GM18951 (cell line): ENCODE data around the gene MIGA2.

ENCODE experiments used
- POLR2A ChIP-seq: IDR thresholded peaks from 4 replicates; pipeline ENCODE4 v1.6.1; 2011; ENCODE audit warnings: mild to moderate bottlenecking; ENCODE audit not compliant: insufficient read length, insufficient read depth; ENCODE audit errors: extremely low read depth
- in situ Hi-C: fragments of 300-500 bp; cut with MboI; formaldehyde crosslinking; loops from one replicate; pipeline ENCODE4 v1.12.0; 2022; ENCODE audit warnings: low sequenced_read_pairs, mixed read lengths, inconsistent platforms; ENCODE audit not compliant: unreplicated experiment

MIGA2 gene

DNA sequence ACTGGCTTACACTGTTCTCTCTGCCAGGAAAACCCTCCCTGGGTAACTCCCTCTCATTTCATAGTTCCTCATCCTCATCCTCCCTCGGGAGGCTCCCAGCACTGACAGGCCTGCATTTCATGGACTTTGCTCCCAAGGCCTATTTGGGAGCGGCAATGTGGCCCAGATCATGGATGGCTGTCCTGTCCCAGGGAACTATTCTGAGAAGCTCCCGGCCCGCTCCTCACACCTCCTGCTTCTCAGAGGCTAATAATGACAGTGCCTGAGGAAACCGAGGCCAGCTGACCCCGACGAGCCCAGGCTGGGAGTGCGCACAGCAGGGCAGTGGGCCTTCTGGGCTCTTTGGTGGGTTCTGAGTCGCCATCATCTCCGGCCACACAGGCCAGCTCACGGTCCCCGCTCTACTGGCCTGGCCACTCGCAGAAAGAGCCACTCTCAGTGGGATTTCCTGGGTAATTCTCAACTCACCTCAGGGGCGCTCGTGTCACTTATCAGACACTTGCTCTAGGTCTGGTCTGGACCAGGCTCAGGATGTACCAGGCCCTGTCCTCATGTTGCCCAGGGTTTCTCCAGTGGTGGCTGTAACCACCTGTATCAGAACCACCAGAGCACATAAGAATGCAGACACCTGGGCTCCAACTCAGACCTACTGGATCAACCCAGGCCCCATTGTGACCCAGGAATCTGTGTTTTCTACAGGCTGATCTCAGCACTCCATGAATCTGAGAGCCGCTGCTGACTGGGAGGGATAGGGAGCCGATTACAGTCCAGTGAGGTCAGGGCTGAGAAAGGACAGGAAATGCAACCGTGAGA lies 42.5 kb downstream of the MIGA2 start:
- no peak for TF ChIP-seq POLR2A

DNA sequence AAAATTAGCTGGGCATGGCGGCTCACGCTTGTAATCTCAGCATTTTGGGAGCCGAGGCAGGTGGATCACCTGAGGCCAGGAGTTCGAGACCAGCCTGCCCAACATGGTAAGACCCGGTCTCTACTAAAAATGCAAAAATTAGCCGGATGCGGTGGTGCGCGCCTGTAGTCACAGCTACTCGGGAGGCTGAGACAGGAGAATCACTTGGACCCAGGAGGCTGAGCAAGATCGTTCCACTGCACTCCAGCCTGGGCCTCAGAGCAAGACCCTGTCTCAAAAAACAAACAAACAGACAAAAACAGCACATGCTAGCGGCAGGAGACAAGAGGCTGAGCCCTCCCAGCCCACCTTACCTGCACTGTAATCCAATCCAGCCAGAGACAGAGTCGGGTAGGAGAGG lies 43.4 kb downstream of the MIGA2 start:
- no peak for TF ChIP-seq POLR2A
- in situ Hi-C loops: no loop called here

More for the DNA sequence above, 42.5 kb downstream of the MIGA2 start:
- in situ Hi-C loops: no loop called here

DNA sequence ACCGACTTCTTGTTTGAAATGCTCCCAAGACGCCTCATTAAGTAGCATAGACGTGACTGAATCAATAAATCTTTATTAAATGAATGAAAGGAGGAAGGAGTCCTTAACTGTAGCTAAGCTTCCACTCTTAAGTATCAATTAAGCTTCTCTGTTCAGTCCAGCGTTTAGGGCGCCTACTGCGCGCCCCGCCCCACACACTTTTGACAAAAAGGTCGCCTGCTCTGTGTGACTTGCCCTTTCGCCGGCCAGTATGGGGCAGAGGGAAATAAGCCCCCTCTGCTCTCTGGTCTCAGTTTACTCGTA lies 43.8 kb downstream of the MIGA2 start:
- no peak for TF ChIP-seq POLR2A
- in situ Hi-C loops: no loop called here

DNA sequence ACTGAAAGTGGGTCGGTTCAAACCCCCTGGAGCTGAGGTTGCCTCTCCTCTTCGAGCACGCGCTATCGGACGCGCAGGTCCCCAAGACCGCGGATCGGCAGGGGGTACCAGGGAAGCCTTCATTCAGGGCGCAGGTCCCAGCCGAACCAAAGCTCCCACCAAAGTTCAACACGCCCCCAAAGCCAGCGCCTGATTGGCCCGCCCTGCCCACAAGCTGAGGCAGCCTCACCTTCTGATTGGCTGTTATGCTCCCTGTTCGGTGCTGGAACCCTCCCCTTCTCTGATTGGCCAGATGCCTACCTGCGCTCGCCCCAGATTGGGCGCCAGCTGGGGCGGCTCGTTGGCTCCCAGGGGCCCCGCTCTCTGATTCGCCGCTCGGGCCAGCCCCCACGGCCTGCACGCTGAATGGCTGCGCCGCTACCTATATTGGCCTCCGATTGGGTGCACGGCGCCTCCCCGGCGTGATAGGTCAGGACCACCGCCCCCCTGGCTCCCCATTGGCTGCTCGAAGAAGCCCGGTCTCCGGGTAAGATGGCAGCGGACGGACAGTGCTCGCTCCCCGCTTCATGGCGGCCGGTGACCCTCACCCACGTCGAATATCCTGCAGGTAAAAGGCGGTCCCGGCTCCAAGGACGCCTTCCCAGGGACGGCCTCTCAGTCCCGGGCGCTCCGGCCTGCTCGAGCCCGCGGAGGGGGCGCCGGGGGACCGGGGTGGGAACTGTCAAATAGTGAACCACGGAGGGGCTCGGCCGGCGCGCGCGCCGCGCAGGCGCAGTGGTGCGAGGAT lies 44.4 kb downstream of the MIGA2 start, which contains the start of gene DOLPP1:
Gene DOLPP1, plus strand, starts transcription at position 511 of the 787 bp plus-strand sequence. Its CDS starts 21 bp downstream, at position 532.
- in situ Hi-C loops: no loop called here
- peak; percentile 87 for TF ChIP-seq POLR2A

DNA sequence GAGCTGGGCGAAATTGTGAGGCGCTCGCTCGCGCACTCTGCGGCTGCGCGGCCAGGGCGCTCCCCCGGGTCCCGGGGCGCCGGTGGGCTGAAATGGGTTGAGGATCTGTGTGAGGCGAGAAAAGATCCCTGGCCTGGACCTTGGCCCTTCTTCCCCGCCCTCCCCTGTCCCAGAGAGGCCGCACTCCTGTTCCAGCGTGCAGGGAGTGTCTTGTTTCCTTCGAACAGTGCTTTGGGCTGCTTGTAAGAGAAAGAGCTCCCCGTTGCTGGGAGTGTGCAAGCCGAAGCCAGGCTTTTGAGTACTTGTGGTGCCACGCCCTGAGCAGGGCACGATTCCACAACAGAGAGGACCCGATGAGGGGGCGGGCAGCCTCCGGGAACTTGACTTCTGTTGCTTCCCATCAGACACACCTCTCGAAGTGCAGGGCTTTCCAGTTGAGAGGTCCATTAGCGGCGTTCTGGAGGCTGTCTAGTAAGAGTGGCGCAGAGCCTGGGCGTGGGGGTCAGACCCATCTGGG lies 45.0 kb downstream of the MIGA2 start:
- in situ Hi-C loops: no loop called here
- no peak for TF ChIP-seq POLR2A

DNA sequence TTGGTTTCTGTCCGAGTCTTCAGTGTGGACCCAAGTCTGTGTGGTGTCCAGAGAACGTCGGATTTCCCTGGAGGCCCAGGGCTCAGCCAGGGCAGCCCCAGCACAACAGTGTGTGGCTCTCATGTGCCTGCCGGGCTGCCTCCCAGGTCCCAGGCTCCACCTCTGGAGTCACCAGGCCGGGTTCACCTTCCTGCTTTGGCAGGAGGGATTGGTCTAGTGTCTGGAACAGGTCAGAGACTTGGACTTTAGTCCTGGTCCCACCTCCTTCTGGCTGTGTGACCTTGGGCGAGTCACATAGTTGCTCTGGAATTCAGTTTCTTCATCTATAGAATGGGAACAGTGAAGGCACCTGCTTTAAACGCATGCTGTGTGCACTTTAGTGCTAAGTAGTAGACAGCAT lies 47.7 kb downstream of the MIGA2 start:
- TF ChIP-seq POLR2A: no peak
- in situ Hi-C loops: no loop called here

DNA sequence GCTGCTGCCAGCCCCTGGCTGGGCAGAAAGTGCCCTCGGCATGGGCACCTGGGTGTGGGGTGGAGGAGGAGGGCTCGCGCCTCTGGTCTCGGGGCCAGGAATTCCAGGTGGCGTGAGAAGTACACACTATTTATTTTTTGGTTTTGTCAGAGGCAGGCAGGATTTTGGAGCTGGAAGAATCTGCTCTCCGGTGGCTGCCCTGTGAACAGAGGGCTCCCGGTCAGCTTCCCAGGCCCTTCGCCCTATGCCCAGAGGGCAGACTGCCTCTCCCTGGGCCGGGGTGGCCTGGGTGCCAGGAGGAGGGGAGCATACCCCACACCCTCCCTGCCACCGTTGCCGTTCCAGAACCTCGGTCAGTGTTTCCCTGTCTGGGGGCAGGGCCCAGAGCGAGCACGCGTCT lies 52.8 kb downstream of the MIGA2 start:
- TF ChIP-seq POLR2A: no peak

DNA sequence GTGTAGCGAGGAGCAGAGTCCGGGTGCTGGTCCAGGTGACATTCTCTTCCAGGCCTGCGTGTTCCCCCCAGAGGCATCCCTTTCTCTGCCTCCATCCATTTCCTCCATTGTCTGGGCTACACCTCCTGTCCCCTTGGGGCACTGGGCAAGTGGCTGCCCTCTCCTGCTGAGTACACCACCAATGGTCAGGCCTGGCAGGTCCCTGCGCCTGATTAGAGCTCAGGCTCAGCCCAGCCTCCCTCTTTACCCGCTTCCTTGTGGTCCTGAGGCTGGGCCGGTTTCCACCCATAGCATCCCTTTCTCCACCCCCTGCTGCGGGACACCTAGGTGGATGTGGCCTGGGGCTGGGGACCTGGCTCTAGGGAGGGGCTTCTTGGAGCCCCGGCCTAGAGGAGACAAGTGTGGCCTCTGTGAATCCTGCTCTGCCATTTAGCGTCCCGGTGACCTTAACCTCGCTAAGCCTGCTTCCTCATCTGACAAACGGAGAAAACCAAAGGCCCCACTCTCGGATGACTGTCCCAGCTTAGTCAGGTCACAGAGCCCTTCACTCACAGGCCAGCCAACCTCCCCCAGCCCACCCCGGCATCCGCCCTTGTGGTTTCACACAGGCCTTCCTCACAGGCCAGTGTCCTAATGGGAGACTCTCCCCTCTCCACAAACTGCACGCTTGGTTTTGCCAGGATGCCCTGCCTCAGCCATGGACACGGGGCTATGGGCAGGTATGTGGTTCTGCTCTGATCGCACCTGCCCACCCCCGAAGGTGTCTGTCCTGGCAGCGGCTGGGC lies 57.4 kb downstream of the MIGA2 start:
- TF ChIP-seq POLR2A: no peak
- in situ Hi-C loops: no loop called here

More for the DNA sequence above, 52.8 kb downstream of the MIGA2 start:
- in situ Hi-C loops: no loop called here

DNA sequence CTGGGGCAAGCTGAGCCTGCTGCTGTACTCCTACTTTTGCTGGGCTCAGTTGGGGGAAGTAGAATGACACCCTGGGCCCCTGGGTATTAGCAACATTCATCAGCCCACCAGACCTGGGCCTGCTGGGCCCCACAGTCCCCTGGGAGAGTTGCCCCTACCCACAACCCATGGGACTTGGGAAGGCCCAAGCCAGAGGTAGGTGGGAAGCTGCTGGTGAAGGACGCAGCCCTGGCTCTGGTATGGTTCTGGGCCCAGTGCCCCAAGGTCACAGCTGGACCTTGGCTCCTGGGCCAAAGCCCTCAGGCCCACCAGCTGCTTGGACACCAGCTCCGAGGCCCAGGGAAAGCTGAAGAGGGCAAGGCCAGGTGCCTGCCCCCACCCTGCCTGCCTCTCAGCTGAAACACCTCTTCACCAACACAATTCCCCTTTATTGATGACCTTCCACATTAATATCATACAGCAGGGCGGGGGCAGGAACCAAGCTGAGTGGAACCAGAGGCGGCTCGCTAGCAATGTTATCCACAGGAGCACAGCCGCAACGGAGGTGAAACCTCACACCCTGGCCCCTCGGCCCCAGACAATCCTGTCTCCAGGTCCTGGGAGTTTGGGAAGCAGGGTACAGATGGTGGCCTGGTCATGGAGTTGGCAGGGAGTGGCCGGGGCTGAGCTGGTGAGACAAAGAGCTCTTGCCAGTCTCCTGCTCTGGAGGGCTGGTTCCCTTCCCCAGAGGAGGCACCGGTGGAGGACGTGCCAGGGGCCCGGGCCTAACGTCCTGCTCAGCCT lies 58.2 kb downstream of the MIGA2 start:
- in situ Hi-C loops: no loop called here
- TF ChIP-seq POLR2A: no peak

DNA sequence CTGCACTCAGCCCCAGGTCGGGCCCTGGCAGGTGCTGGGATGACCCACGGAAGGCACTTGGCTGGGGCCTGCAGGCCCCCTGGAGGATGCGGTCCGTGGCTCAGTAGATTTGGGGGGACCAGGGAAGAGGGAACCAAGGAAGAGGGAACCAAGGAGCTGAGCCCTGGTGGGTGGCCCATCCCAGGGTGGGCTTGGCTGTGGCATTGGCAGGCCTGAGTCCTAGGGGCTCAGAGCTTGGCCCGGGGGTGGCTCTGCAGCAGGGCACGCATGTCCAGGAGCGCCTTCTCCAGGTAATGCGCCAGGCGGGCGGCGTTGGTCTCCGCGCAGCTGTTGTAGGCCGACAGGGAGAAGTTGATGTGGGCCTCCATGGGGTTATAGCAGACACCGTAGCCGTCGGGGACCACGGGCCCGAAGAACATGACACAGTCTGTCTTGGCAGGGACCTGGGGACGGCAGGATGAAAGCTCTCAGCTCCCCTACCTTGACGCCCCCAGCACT lies 58.8 kb downstream of the MIGA2 start:
- TF ChIP-seq POLR2A: no peak
- in situ Hi-C loops: no loop called here

DNA sequence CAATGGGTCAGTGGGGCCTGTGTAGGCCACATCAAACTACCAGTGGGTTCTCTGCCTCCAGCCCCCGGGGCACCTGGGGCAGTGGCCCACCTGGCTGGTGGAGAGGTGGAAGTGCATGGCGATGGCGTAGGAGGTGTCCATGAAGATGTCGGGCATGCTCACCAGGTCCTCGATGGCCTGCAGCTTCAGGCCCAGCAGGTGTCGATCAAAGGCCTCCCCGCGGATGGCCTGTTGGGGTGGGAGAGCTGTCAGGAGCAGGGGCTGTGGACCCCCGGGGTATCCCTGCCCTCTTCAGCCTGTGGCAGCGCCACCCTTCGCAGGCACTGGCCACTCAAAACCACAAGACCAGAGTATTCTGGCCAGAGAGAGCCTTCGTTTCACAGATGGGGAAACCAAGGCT lies 59.5 kb downstream of the MIGA2 start:
- no peak for TF ChIP-seq POLR2A
- in situ Hi-C loops: no loop called here

DNA sequence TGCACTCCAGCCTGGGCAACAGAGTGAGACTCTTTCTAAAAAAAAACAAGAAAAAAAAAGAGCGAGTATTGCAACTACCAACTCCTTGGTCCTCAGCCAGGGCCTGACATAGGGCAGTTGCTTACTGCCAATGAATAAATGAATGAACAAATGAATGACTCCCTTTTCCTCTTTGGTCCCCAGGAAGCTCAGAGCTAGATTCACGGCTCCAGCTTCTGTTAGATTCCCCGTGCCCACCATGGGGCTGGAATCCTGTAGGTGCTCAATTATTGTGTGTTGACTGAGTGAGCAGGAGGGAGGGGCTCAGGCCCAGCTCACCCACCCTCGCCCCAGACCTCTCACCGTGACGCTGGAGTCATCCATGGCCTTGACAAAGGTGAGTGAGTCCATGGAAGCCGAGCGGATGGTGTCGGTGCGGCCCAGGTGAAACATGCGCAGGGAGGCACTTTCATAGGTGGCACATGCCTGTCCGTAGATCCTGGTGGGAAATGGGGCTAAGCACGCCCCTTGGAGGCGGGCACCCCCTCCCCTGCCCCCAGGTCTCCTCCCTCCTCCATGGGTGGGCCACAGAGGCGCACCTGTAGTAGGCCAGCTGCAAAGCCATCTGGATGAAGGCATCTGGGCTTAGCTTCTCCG lies 61.4 kb downstream of the MIGA2 start:
- in situ Hi-C loops: no loop called here
- no peak for TF ChIP-seq POLR2A

DNA sequence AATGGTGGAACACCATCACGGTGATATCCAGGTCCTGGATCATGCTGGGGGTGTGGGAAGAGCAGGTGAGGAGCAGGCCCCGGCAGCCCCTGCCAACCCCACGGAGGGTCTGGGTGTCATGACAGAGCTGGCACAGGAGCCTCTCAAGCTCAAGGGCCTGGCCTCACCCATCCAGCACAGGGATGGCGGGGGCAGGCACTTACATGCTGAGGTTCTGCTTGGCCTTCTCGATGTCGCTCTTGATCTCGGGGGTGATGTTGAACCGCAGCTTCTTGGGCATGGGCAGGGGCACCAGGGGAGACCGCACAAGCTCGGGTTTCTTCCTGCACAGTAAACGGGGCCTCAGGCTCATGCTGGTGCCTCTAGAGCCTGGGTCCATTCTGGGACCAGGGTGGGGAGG lies 61.9 kb downstream of the MIGA2 start:
- in situ Hi-C loops: no loop called here
- no peak for TF ChIP-seq POLR2A
